MM.1S (cell line): ENCODE measurements around the gene KRTAP21-2.

Source experiments
- CTCF ChIP-seq: fragments of 300-600 bp; sonication (generic); IDR thresholded peaks from 2 replicates; pipeline ENCODE4 v1.5.1; 2016; ENCODE audit warnings: antibody characterized with exemption, low read length, mixed read lengths
- EZH2 ChIP-seq: fragments of 300-600 bp; sonication (generic); optimal IDR thresholded peaks from 2 replicates; pipeline ENCODE3; 2017; ENCODE audit warnings: low read depth, mild to moderate bottlenecking, antibody characterized with exemption, low read length, mixed read lengths
- EZH2phosphoT487 ChIP-seq: fragments of 300-600 bp; sonication (generic); IDR thresholded peaks from 2 replicates; pipeline ENCODE4 v1.6.1; 2018; ENCODE audit warnings: antibody characterized with exemption, low read length

GRCh38 chr21:30779249-30779648 lies 32.2 kb upstream of the KRTAP21-2 start:
- TF ChIP-seq EZH2 = no peak
- no peak for TF ChIP-seq CTCF
- no peak for TF ChIP-seq EZH2phosphoT487
